VCaP (cell line): ENCODE measurements around the gene TOMM70.

Experiments
- H3K27ac ChIP-seq: fragments of 450-650 bp; 2 replicates; pipeline ENCODE4 v1.5.1; 2017
- TF ChIP-seq, protein P1 (sequence below): fragments of 450-650 bp; conservative IDR thresholded peaks from 2 replicates; pipeline ENCODE4 v1.5.1; 2017; ENCODE audit warnings: mild to moderate bottlenecking, moderate library complexity

The TOMM70 gene

DNA sequence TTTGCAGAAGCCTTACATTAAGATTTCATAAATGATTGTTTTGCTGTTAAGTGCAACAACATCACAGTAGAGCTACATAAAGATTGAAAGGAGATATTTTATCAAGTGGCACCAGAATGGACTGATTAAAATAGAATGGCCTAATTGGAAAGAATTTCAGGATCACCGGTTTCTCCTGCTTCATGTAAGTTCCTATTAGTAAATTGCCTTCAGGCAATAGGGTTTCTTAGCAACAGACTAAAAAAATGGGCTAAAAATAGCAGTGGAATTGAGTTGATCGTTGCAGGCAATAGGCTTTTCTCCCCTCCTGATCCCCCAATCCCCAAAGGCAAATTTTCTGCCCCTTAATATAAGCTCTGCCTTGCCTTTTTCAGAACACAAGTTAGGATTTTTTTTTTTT, 1.4 kb upstream of the TOMM70 start:
- TF ChIP-seq, protein P1, sequence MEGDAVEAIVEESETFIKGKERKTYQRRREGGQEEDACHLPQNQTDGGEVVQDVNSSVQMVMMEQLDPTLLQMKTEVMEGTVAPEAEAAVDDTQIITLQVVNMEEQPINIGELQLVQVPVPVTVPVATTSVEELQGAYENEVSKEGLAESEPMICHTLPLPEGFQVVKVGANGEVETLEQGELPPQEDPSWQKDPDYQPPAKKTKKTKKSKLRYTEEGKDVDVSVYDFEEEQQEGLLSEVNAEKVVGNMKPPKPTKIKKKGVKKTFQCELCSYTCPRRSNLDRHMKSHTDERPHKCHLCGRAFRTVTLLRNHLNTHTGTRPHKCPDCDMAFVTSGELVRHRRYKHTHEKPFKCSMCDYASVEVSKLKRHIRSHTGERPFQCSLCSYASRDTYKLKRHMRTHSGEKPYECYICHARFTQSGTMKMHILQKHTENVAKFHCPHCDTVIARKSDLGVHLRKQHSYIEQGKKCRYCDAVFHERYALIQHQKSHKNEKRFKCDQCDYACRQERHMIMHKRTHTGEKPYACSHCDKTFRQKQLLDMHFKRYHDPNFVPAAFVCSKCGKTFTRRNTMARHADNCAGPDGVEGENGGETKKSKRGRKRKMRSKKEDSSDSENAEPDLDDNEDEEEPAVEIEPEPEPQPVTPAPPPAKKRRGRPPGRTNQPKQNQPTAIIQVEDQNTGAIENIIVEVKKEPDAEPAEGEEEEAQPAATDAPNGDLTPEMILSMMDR = no peak
- peak overlapping the region; percentile 87 for H3K27ac ChIP-seq

DNA sequence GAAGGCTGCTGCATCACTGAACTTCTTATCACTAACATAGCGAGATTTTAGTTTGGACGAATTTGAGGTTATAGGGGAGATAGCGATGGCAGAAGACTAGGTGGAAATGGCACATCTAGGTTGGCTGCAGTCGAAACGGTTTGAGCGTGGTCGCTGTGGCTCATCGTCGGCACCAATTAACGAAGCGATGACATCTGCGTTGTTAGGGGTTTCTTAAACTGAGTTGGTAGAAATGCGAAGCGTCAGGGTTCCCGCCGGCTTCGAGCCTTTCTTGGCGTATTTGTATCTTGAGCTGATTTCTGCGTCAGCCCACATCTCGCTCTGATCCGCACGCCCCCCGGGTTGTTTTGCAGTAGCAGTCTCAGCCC, 769 bp upstream of the TOMM70 start:
- H3K27ac ChIP-seq = peak overlapping the region; percentile 87
- TF ChIP-seq, protein P1 = no peak

DNA sequence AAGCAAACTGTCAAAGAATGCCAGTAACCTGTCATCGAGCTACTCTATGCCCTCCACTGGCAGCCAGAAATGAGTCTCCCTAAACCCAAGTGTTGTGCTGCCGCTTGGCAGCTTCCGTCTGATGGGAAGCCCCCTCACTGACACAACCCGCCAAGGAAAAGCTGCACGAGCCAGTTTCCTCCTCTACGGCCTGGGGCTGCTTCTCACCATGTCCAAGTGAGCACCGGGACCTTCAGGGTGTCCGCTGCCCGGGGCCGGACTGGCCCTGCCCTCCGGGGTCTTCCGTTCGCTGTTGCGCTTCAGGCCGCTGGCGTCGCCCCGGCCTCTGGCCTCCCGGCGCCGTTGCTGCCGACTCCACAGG, 490 bp downstream of the TOMM70 start:
- peak overlapping the region; percentile 87 for H3K27ac ChIP-seq
- TF ChIP-seq, protein P1 = no peak

DNA sequence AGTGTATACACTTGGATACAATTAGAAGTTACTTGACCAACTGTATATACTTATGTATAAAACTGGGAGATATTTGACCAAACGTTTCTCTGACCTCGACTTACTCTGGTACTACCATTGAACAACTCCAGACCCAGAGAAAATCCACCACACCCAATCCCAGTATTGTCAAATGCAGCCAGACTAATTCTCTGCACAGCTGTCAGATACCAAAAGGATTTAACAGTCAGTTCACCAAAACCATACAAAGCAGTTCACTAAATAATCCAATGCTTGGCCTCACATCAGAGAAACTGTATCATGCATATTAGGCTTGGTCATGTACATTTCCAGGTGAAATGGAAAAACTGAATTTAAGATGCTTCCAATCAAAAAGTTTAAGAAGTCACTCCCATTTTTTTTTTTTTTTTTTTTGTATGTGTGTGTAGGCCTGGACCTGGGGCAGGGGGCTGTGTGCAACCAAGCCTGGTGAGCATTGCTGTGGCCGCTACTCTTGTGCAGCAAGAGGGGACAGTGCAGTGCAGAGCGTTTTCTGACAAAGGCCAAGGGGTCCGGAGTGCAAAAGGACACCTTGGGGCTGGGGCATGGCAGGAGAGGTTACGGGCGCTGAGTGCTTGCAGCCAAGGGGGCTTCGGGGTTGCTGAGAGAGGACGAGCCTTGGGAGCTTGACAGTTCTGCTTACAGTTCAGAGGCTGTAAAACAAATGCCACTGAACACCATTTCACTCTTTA, 1.4 kb downstream of the TOMM70 start:
- TF ChIP-seq, protein P1 = no peak
- H3K27ac ChIP-seq = peak overlapping the region; percentile 87

DNA sequence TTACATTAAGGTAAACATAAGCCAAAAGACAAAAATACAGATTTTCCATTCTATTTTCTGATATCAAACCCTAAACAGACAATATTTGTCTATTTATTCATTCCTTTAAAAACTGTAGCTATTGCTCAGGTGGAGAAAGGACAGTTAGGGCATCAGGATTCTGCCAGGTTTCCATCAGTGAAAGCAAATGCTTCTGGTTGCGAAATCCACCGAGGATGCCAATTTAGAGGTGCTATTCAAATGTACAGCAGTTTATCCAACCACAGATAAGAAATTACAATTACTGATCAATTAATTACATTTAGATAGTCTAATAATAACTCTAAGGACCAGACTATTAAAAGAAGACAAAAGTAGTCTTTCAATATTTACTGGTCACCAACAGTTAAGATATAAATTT, 3.9 kb downstream of the TOMM70 start:
- no peak overlapping the region for H3K27ac ChIP-seq
- TF ChIP-seq, protein P1 = no peak

DNA sequence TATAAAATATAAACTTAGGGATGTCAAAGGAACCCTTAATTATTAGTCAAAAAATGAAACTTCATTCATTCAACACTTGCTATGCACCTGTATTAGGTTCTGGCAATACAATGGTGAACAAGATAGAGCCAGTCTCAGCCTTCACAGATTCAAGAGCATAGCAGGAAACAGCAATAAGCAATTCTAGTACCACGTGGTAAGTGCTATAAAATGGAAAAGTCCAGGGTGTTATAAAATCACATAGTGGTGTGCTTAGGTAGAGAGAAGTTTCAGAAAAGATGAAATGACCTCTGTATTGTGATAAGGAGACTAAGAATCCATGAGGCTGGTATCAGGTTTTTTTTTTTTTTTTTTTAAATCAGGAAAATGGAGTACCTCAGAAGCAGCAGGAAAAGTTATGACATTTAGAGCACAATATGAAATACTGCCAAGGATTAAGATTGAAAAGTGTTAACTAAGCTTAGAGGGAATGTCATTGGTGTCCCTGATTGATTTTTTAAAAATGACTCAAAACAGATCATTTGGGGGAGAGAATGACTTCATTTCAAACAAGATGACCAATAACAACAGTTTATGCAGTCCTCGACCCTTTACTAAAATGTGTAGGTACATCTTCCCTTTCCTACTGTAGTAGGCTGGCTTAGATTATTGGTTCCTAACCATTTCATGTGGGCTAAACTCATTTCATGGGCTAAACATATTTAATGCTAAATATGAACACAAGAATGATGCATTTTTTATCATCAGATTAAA, 5.0 kb downstream of the TOMM70 start:
- TF ChIP-seq, protein P1 = no peak
- no peak overlapping the region for H3K27ac ChIP-seq

DNA sequence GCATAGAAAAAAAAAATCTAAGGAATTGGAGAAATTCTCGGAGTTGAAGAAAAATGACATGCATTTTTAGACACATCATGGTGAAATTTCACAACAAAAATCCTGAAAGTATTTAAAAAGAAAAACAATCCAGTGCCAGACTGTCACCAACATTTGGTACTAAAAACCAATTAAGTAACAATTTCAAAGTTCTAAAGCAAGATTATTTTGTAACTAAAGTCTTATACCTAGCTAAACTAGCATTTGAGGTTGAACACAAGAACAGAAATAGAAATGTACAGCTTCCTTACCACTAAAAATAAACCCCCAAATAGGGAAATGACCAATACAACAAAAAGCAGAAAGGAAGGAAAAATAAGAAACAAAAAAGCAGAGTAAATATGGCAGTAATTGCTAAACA, 11.9 kb downstream of the TOMM70 start:
- TF ChIP-seq, protein P1 = no peak

More for the DNA sequence above, 11.9 kb downstream of the TOMM70 start:
- no peak overlapping the region for H3K27ac ChIP-seq
